ENCODE results near the gene MAGED1. TPM values are rescaled to one million over a fixed set of nuclear protein-coding genes. Genes with fewer than 3 reads are reported as not detected.

MAGED1 gene
- total RNA-seq, 1 experiment from 2014 or later: 118 TPM

GRCh38 chrX:51922561-51922960 lies 29.1 kb downstream of the MAGED1 start:
- intact Hi-C loops (cut with micrococcal nuclease; ENCODE audit: unreplicated experiment): no loop called here
- H4K20me1 ChIP-seq (ENCODE audit: insufficient read depth): no peaks in the 10 kb centered on the region
- peaks cover 2% of the 10 kb centered on the region; the same call in 1 of the 2 replicates for H3K27me3 ChIP-seq (ENCODE audit: insufficient read depth, low read depth)
- H2AFZ ChIP-seq: no peak overlapping the region
- ChIA-PET POLR2A (ENCODE audit: unreplicated experiment) (no interaction called here), CTCF (no interaction called here)
- no peaks in the 10 kb centered on the region for H3K9me3 ChIP-seq (ENCODE audit: insufficient read depth, low read depth)
- BruUV-seq (replicated peaks): no TSS peak
- no peak for TF ChIP-seq EZH2 (IDR thresholded peaks at IDR 0.05; ENCODE audit: low read depth)
- TF ChIP-seq, protein P1, sequence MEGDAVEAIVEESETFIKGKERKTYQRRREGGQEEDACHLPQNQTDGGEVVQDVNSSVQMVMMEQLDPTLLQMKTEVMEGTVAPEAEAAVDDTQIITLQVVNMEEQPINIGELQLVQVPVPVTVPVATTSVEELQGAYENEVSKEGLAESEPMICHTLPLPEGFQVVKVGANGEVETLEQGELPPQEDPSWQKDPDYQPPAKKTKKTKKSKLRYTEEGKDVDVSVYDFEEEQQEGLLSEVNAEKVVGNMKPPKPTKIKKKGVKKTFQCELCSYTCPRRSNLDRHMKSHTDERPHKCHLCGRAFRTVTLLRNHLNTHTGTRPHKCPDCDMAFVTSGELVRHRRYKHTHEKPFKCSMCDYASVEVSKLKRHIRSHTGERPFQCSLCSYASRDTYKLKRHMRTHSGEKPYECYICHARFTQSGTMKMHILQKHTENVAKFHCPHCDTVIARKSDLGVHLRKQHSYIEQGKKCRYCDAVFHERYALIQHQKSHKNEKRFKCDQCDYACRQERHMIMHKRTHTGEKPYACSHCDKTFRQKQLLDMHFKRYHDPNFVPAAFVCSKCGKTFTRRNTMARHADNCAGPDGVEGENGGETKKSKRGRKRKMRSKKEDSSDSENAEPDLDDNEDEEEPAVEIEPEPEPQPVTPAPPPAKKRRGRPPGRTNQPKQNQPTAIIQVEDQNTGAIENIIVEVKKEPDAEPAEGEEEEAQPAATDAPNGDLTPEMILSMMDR (conservative IDR thresholded peaks at IDR 0.05): no peak
- DNase-seq: no peak
- no peaks in the 10 kb centered on the region for H3K9me2 ChIP-seq (ENCODE audit: insufficient read depth)
- H3K4me1 ChIP-seq (replicated peaks; ENCODE audit: insufficient read depth): no peaks in the 10 kb centered on the region
- H3K27ac ChIP-seq: no peak overlapping the region
- no peaks in the 10 kb centered on the region for H3K36me3 ChIP-seq (ENCODE audit: low read depth)
- H3K4me2 ChIP-seq: no peak overlapping the region
- H3K4me3 ChIP-seq: no peak overlapping the region
- no peaks in the 10 kb centered on the region for H3K79me2 ChIP-seq (ENCODE audit: low read depth)
- H3F3A ChIP-seq (ENCODE audit: insufficient read depth, low read depth): no peaks in the 10 kb centered on the region

DNA sequence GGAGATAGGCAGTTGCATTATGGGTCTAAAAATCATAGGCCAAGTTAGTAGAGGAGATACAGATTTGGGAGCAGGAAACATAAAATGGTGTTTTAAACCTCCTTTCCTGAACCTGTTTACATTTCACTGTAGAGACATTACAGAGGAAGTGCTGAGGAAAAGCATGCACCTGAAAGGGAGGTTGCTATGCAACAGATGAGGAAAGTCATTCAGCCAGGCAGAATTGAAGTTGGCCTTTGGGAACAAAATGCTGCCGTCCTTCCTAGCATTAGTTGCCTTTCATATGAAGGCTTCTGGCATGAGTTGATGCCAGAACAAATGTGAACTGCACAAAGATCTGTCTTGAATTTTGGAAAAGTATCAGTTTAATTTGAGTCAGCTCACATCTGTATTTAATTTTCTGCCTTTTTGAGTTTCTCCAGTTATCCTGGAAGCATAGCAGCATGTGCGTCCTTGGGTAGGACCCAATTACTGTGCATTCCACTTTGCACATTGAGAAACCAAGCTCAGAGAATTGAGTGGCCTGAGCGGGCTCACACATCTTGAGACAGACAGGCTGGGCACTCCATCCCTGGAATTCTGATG lies 38.2 kb downstream of the MAGED1 start:
- BruUV-seq (replicated peaks): no TSS peak
- H3K36me3 ChIP-seq (ENCODE audit: low read depth): no peaks in the 10 kb centered on the region
- no peaks in the 10 kb centered on the region for H3K9me3 ChIP-seq (ENCODE audit: insufficient read depth, low read depth)
- DNase-seq: no peak
- no peaks in the 10 kb centered on the region for H3K79me2 ChIP-seq (ENCODE audit: low read depth)
- no peak overlapping the region for H3K4me3 ChIP-seq
- H3K27me3 ChIP-seq (ENCODE audit: insufficient read depth, low read depth): no peaks in the 10 kb centered on the region
- ChIA-PET CTCF (no interaction called here), POLR2A (ENCODE audit: unreplicated experiment) (no interaction called here)
- no peak overlapping the region for H2AFZ ChIP-seq
- TF ChIP-seq, protein P1 (conservative IDR thresholded peaks at IDR 0.05): no peak
- no peak for TF ChIP-seq EZH2 (IDR thresholded peaks at IDR 0.05; ENCODE audit: low read depth)
- H3K4me2 ChIP-seq: no peak overlapping the region
- H3K9me2 ChIP-seq (ENCODE audit: insufficient read depth): no peaks in the 10 kb centered on the region
- no peaks in the 10 kb centered on the region for H3K4me1 ChIP-seq (replicated peaks; ENCODE audit: insufficient read depth)
- no peaks in the 10 kb centered on the region for H3F3A ChIP-seq (ENCODE audit: insufficient read depth, low read depth)
- H4K20me1 ChIP-seq (ENCODE audit: insufficient read depth): no peaks in the 10 kb centered on the region
- intact Hi-C loops (cut with micrococcal nuclease; ENCODE audit: unreplicated experiment): no loop called here
- H3K27ac ChIP-seq: no peak overlapping the region

Other genes with a start within 250 kb of the MAGED1 start
- not detected in 2 replicates for gene CENPVL2, start 210.8 kb upstream of the MAGED1 start, total RNA-seq (2021)
- not detected in 2 replicates for gene CENPVL1, start 183.1 kb upstream of the MAGED1 start, total RNA-seq (2021)
- not detected in 2 replicates for gene GSPT2, start 150.2 kb upstream of the MAGED1 start, total RNA-seq (2021)
- gene MAGED4B, start 175.6 kb downstream of the MAGED1 start, total RNA-seq (2021): not detected in 2 replicates

Measured in PC-9 (cell line).